Nephron (organoid): ENCODE results near the gene TMA7.

Experiments used
- H3K27ac Mint-ChIP-seq, 3 experiments: 2 replicates each; pipeline ENCODE4 v1.8.0; 2020; ENCODE audit warnings: mixed read lengths in 3 of 3, mild to moderate bottlenecking in 2 of 3, moderate library complexity in 1 of 3
- H3K27me3 Mint-ChIP-seq: 2 replicates; pipeline ENCODE4 v1.8.0; 2021; ENCODE audit warnings: low read depth, mild to moderate bottlenecking, moderate library complexity, mixed read lengths
- H3K36me3 Mint-ChIP-seq: 2 replicates; pipeline ENCODE4 v1.8.0; 2020; ENCODE audit warnings: low read depth, mixed read lengths
- H3K4me1 Mint-ChIP-seq: 2 replicates; pipeline ENCODE4 v1.8.0; 2020; ENCODE audit warnings: mixed read lengths
- H3K4me3 Mint-ChIP-seq, 3 experiments: 2 replicates each; pipeline ENCODE4 v1.8.0; 2020; ENCODE audit warnings: mild to moderate bottlenecking in 3 of 3, mixed read lengths in 3 of 3, moderate library complexity in 2 of 3
- H3K9me3 Mint-ChIP-seq: 2 replicates; pipeline ENCODE4 v1.8.0; 2020; ENCODE audit warnings: mixed read lengths
- TF ChIP-seq, protein P1 (sequence below), 3 experiments: fragments of 200-600 bp; sonication (generic); IDR thresholded peaks; one replicate each; pipeline ENCODE4 v1.5.0; 2021; ENCODE audit warnings: antibody characterized with exemption in 3 of 3; ENCODE audit not compliant: unreplicated experiment in 3 of 3

The TMA7 gene

GRCh38 chr3:48439820-48440589, at the start of gene TMA7, which contains the start of gene CCDC51:
Gene TMA7 (plus strand): TSS chr3:48440257. CDS start chr3:48440297, 40 bp downstream.
Gene CCDC51 (minus strand): TSS chr3:48440119. CDS start chr3:48435128, 4,991 bp downstream.
- Mint-ChIP-seq H3K27ac (peak within 1 kb of the TSS; percentile 80 to 97 (median 94)), H3K4me1 (peaks cover 15% of the 10 kb centered on the region), H3K27me3 (no peaks in the 10 kb centered on the region), H3K4me3 (peak within 1 kb of the TSS; percentile 89 to 92 (median 91)), H3K36me3 (peaks cover 15% of the 10 kb centered on the region), H3K9me3 (no peaks in the 10 kb centered on the region)
- TF ChIP-seq, protein P1, sequence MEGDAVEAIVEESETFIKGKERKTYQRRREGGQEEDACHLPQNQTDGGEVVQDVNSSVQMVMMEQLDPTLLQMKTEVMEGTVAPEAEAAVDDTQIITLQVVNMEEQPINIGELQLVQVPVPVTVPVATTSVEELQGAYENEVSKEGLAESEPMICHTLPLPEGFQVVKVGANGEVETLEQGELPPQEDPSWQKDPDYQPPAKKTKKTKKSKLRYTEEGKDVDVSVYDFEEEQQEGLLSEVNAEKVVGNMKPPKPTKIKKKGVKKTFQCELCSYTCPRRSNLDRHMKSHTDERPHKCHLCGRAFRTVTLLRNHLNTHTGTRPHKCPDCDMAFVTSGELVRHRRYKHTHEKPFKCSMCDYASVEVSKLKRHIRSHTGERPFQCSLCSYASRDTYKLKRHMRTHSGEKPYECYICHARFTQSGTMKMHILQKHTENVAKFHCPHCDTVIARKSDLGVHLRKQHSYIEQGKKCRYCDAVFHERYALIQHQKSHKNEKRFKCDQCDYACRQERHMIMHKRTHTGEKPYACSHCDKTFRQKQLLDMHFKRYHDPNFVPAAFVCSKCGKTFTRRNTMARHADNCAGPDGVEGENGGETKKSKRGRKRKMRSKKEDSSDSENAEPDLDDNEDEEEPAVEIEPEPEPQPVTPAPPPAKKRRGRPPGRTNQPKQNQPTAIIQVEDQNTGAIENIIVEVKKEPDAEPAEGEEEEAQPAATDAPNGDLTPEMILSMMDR (IDR thresholded peaks at IDR 0.05; ENCODE audit: unreplicated experiment in 3 of 3): no peak

- Mint-ChIP-seq H3K27me3 (peaks cover 8% of the 10 kb centered on the region), H3K4me3 (no peak overlapping the region), H3K36me3 (no peaks in the 10 kb centered on the region), H3K4me1 (no peaks in the 10 kb centered on the region), H3K9me3 (no peaks in the 10 kb centered on the region), H3K27ac (no peak overlapping the region)
- TF ChIP-seq, protein P1 (IDR thresholded peaks at IDR 0.05; ENCODE audit: unreplicated experiment in 3 of 3): no peak
These were observed 45.7 kb upstream of the TMA7 start for GRCh38 chr3:48394391-48394790.

GRCh38 chr3:48395714-48396113, 44.3 kb upstream of the TMA7 start:
- H3K36me3 Mint-ChIP-seq: no peaks in the 10 kb centered on the region

DNA sequence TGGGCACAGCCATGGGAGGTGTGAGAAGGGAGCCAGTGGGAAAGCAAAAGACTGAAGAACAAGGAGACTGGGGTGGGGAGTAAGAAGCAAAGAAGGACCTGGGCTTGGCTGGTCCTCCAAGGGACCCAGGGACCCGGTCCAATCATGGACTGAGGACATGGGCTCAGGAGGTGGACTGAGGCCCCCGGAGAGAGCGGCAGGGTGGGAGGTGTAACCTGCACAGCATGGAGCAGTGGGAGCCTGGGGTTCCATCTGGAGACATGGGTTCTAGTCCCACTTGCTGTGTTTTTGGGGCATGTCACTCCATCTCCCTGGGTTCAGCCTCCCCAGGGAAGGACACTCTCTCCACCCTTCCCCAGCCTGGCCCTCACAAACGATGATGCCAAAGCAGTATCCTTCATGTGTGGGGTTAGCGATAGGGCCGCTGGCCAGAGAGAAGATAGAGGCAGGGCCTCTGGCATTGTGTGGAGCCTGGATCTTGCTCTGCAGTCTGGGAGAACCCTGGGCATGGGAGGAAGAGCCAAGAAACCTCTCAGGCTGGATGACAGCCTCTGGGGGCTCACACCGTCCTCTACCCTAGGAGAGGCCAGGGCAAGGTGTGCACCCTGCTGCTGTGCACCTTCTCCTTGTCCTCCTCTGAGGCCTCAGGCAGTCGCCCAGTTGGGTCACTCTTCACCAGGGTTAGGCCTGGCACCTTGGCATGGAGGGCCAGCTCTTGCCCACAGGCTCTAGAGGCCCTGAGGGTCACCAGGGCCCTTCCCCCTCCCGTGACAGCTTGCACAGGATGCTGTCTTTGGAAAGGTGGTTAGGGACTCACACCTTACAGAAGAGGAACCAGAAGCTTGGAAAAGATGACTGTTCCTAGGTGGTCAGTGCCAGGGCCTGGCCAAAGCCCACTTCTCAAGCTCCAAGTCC, 42.0 kb upstream of the TMA7 start:
- no peak overlapping the region for H3K4me3 Mint-ChIP-seq
- H3K9me3 Mint-ChIP-seq: no peaks in the 10 kb centered on the region
- TF ChIP-seq, protein P1 (IDR thresholded peaks at IDR 0.05; ENCODE audit: unreplicated experiment in 3 of 3): no peak
- H3K27ac Mint-ChIP-seq: no peak overlapping the region
- H3K27me3 Mint-ChIP-seq: peaks cover 8% of the 10 kb centered on the region
- H3K4me1 Mint-ChIP-seq: no peaks in the 10 kb centered on the region
- peaks cover 3% of the 10 kb centered on the region for H3K36me3 Mint-ChIP-seq

More at GRCh38 chr3:48395714-48396113, 44.3 kb upstream of the TMA7 start:
- TF ChIP-seq, protein P1 (IDR thresholded peaks at IDR 0.05; ENCODE audit: unreplicated experiment in 3 of 3): no peak
- H3K4me1 Mint-ChIP-seq: no peaks in the 10 kb centered on the region
- H3K4me3 Mint-ChIP-seq: no peak overlapping the region
- H3K27me3 Mint-ChIP-seq: peaks cover 8% of the 10 kb centered on the region
- H3K27ac Mint-ChIP-seq: no peak overlapping the region
- no peaks in the 10 kb centered on the region for H3K9me3 Mint-ChIP-seq

GRCh38 chr3:48398701-48399386, 41.2 kb upstream of the TMA7 start:
- H3K4me3 Mint-ChIP-seq: no peak overlapping the region
- H3K27me3 Mint-ChIP-seq: peaks cover 8% of the 10 kb centered on the region
- TF ChIP-seq, protein P1 (IDR thresholded peaks at IDR 0.05; ENCODE audit: unreplicated experiment in 3 of 3): no peak
- no peaks in the 10 kb centered on the region for H3K9me3 Mint-ChIP-seq
- H3K36me3 Mint-ChIP-seq: peaks cover 3% of the 10 kb centered on the region
- H3K4me1 Mint-ChIP-seq: no peaks in the 10 kb centered on the region
- no peak overlapping the region for H3K27ac Mint-ChIP-seq
